Measurements from ENCODE around the gene CHST8.
"Not testable (repeated sequence)": the region's sequence is repeated elsewhere in the genome, so short reads cannot be mapped to it uniquely, and the experiment has no call there.

CHST8 gene

GRCh38 chr19:33646306-33646705 lies 24.6 kb downstream of the CHST8 start:
- DNase-seq: no peak

- DNase-seq: no peak
These were observed 25.4 kb downstream of the CHST8 start for GRCh38 chr19:33647146-33647545.

- DNase-seq: no peak
These were observed 28.0 kb downstream of the CHST8 start for GRCh38 chr19:33649627-33650305.

GRCh38 chr19:33653684-33654083 lies 31.9 kb downstream of the CHST8 start:
- DNase-seq: no peak

GRCh38 chr19:33654840-33655508 lies 33.2 kb downstream of the CHST8 start:
- no peak for DNase-seq

GRCh38 chr19:33659835-33660234 lies 38.1 kb downstream of the CHST8 start:
- no peak for DNase-seq

- DNase-seq: no peak
These were observed 38.8 kb downstream of the CHST8 start for GRCh38 chr19:33660410-33661124.

GRCh38 chr19:33661336-33661735 lies 39.6 kb downstream of the CHST8 start:
- no peak for DNase-seq

- DNase-seq: no peak
These were observed 40.8 kb downstream of the CHST8 start for GRCh38 chr19:33662391-33663092.

- not testable (repeated sequence) for DNase-seq
These were observed 41.6 kb downstream of the CHST8 start for GRCh38 chr19:33663316-33663715.

- DNase-seq: no peak
These were observed 43.0 kb downstream of the CHST8 start for GRCh38 chr19:33664744-33665143.

GRCh38 chr19:33665776-33666595 lies 44.2 kb downstream of the CHST8 start:
- no peak for DNase-seq

- DNase-seq: no peak
These were observed 45.4 kb downstream of the CHST8 start for GRCh38 chr19:33667141-33667650.

- no peak for DNase-seq
These were observed 46.1 kb downstream of the CHST8 start for GRCh38 chr19:33667881-33668280.

- DNase-seq: no peak
These were observed 47.2 kb downstream of the CHST8 start for GRCh38 chr19:33668968-33669367.

- DNase-seq: no peak
These were observed 47.6 kb downstream of the CHST8 start for GRCh38 chr19:33669376-33669775.

- DNase-seq: no peak
These were observed 48.6 kb downstream of the CHST8 start for GRCh38 chr19:33670398-33670797.

- no peak for DNase-seq
These were observed 49.5 kb downstream of the CHST8 start for GRCh38 chr19:33671211-33671610.

- DNase-seq: no peak
These were observed 51.6 kb downstream of the CHST8 start for GRCh38 chr19:33673258-33673875.

- DNase-seq: no peak
These were observed 52.4 kb downstream of the CHST8 start for GRCh38 chr19:33673996-33674625.
